Hypothalamus (tissue), 51 donors: ENCODE measurements around the gene CEACAM19.
"Not testable (repeated sequence)": the region's sequence is repeated elsewhere in the genome, so short reads cannot be mapped to it uniquely, and the experiment has no call there.

Experiments
- DNase-seq, 51 donors: peaks; one replicate each; lab custom pipeline; 2025; lab: John Stamatoyannopoulos, UW

The CEACAM19 gene

GRCh38 chr19:44645407-44646048, 25.8 kb upstream of the CEACAM19 start:
- no peak for DNase-seq

GRCh38 chr19:44646049-44646416, 25.2 kb upstream of the CEACAM19 start:
- DNase-seq, result no peak

GRCh38 chr19:44647144-44647543, 24.1 kb upstream of the CEACAM19 start:
- no peak for DNase-seq

- no peak for DNase-seq
Observed at GRCh38 chr19:44648631-44649251, 22.5 kb upstream of the CEACAM19 start.

- no peak for DNase-seq
Observed at GRCh38 chr19:44649578-44650145, 21.6 kb upstream of the CEACAM19 start.

GRCh38 chr19:44653343-44653742, 17.9 kb upstream of the CEACAM19 start:
- DNase-seq, result no peak

GRCh38 chr19:44653977-44654774, 17.1 kb upstream of the CEACAM19 start:
- DNase-seq, result peak in 29 of 51 donors; percentile 1 to 50 (median 23)

- peak in 22 of 51 donors; percentile 0 to 54 (median 14) for DNase-seq
Observed at GRCh38 chr19:44657211-44657921, 13.9 kb upstream of the CEACAM19 start.

- no peak for DNase-seq
Observed at GRCh38 chr19:44658069-44658733, 13.1 kb upstream of the CEACAM19 start.

GRCh38 chr19:44660081-44660480, 11.2 kb upstream of the CEACAM19 start:
- DNase-seq, result no peak

GRCh38 chr19:44661205-44661604, 10.1 kb upstream of the CEACAM19 start:
- no peak for DNase-seq

GRCh38 chr19:44661904-44662303, 9.4 kb upstream of the CEACAM19 start:
- DNase-seq, result no peak

- peak in 2 of 51 donors; percentile 5 to 12 for DNase-seq
Observed at GRCh38 chr19:44662691-44663385, 8.4 kb upstream of the CEACAM19 start.

- DNase-seq, result no peak
Observed at GRCh38 chr19:44663996-44664395, 7.3 kb upstream of the CEACAM19 start.

GRCh38 chr19:44664976-44665375, 6.3 kb upstream of the CEACAM19 start:
- DNase-seq, result no peak

GRCh38 chr19:44666852-44667556, 4.3 kb upstream of the CEACAM19 start:
- DNase-seq, result no peak

GRCh38 chr19:44668985-44669764, 2.1 kb upstream of the CEACAM19 start:
- no peak for DNase-seq

- DNase-seq, result not testable (repeated sequence)
Observed at GRCh38 chr19:44670027-44670426, 1.3 kb upstream of the CEACAM19 start.
